Ishikawa (cell line): ENCODE measurements around the gene OR2C1.

Experiments
- CEBPB ChIP-seq: IDR thresholded peaks from 2 replicates; pipeline ENCODE4 v1.6.1; 2012
- CREB1 ChIP-seq: IDR thresholded peaks from 2 replicates; pipeline ENCODE4 v1.6.1; 2012; ENCODE audit warnings: low read depth
- EGR1 ChIP-seq: IDR thresholded peaks from 2 replicates; pipeline ENCODE4 v1.6.1; 2012
- YY1 ChIP-seq: IDR thresholded peaks from 2 replicates; pipeline ENCODE4 v1.6.1; 2012; ENCODE audit warnings: low read depth

GRCh38 chr16:3317315-3317999 is 38.2 kb upstream of the OR2C1 start:
- TF ChIP-seq EGR1 (no peak), YY1 (no peak), CREB1 (no peak), CEBPB (no peak)
